ENCODE measurements around the gene RTF2. TPM values are rescaled to one million over a fixed set of nuclear protein-coding genes. Genes with fewer than 3 reads are reported as not detected.

Gene RTF2
- total RNA-seq, 1 donor from 2014 or later = 65.5 TPM

- Mint-ChIP-seq H3K36me3 (ENCODE audit: insufficient read depth) (no peaks in the 10 kb centered on the region), H3K27ac (no peak overlapping the region), H3K9me3 (ENCODE audit: low read depth) (no peaks in the 10 kb centered on the region), H3K4me3 (ENCODE audit: low read depth) (no peak overlapping the region), H3K4me1 (ENCODE audit: low read depth) (peaks cover 2% of the 10 kb centered on the region), H3K27me3 (peaks cover 10% of the 10 kb centered on the region)
- no peak for TF ChIP-seq CTCF (IDR thresholded peaks at IDR 0.05; ENCODE audit: unreplicated experiment)
- no peak for DNase-seq (ENCODE audit: low spot score, unreplicated experiment)
Observed at GRCh38 chr20:56426926-56427325, 41.5 kb upstream of the RTF2 start.

GRCh38 chr20:56427797-56428196 lies 40.6 kb upstream of the RTF2 start:
- TF ChIP-seq CTCF (IDR thresholded peaks at IDR 0.05; ENCODE audit: unreplicated experiment) = no peak
- Mint-ChIP-seq H3K27ac (no peak overlapping the region), H3K27me3 (peaks cover 10% of the 10 kb centered on the region), H3K4me3 (ENCODE audit: low read depth) (no peak overlapping the region), H3K36me3 (ENCODE audit: insufficient read depth) (no peaks in the 10 kb centered on the region), H3K4me1 (ENCODE audit: low read depth) (peaks cover 2% of the 10 kb centered on the region), H3K9me3 (ENCODE audit: low read depth) (no peaks in the 10 kb centered on the region)
- no peak for DNase-seq (ENCODE audit: low spot score, unreplicated experiment)

GRCh38 chr20:56428410-56428809 lies 40.0 kb upstream of the RTF2 start:
- DNase-seq (ENCODE audit: low spot score, unreplicated experiment) = no peak
- Mint-ChIP-seq H3K4me1 (ENCODE audit: low read depth) (peaks cover 2% of the 10 kb centered on the region), H3K36me3 (ENCODE audit: insufficient read depth) (no peaks in the 10 kb centered on the region), H3K27me3 (peaks cover 10% of the 10 kb centered on the region), H3K27ac (no peak overlapping the region), H3K4me3 (ENCODE audit: low read depth) (no peak overlapping the region), H3K9me3 (ENCODE audit: low read depth) (no peaks in the 10 kb centered on the region)
- TF ChIP-seq CTCF (IDR thresholded peaks at IDR 0.05; ENCODE audit: unreplicated experiment) = no peak

DNA sequence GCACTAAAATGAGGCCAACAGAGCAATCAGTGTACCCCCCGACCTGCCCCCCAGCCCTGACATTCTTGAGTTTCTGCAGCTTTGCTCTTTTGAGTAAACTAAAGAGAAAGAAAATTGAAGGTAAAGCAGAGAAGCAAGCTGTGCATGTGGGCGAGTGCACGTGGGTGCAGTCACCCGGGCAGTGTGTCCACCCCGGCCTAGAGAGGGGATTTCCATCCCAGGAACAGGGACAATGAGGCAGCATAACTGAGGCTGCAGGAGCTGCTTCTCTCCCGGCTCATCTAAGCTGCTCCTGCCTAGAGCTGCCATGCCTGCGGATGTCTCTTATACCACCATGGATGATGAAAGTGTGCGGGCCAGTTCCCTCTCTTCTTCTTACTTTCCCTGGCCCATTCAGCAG lies 39.5 kb upstream of the RTF2 start:
- Mint-ChIP-seq H3K27me3 (peaks cover 10% of the 10 kb centered on the region), H3K27ac (no peak overlapping the region), H3K9me3 (ENCODE audit: low read depth) (no peaks in the 10 kb centered on the region), H3K4me3 (ENCODE audit: low read depth) (no peak overlapping the region), H3K36me3 (ENCODE audit: insufficient read depth) (no peaks in the 10 kb centered on the region), H3K4me1 (ENCODE audit: low read depth) (peaks cover 2% of the 10 kb centered on the region)
- no peak for DNase-seq (ENCODE audit: low spot score, unreplicated experiment)
- no peak for TF ChIP-seq CTCF (IDR thresholded peaks at IDR 0.05; ENCODE audit: unreplicated experiment)

DNA sequence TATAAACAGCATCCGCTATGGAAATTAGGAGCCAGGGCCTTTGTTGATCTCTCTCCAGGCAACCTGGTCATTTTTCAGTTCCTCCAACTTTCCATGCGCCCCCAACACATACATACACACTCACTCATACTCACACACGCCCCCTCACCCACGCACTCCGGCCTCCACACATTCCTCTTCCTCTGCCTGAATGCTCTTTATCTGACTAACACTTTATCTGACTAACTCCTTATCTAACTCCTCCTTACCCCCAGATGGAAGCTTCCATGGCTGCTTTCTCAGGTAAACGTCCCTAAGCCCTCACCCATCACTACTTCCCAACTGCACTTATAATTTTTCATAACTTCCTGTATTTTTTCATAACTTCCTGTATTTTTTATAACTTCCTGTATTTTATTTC lies 38.9 kb upstream of the RTF2 start:
- H3K27ac Mint-ChIP-seq = no peak overlapping the region
- H3K4me3 Mint-ChIP-seq (ENCODE audit: low read depth) = no peak overlapping the region
- no peak for TF ChIP-seq CTCF (IDR thresholded peaks at IDR 0.05; ENCODE audit: unreplicated experiment)
- H3K9me3 Mint-ChIP-seq (ENCODE audit: low read depth) = no peaks in the 10 kb centered on the region
- no peaks in the 10 kb centered on the region for H3K36me3 Mint-ChIP-seq (ENCODE audit: insufficient read depth)
- H3K4me1 Mint-ChIP-seq (ENCODE audit: low read depth) = peaks cover 2% of the 10 kb centered on the region
- no peak for DNase-seq (ENCODE audit: low spot score, unreplicated experiment)
- peaks cover 10% of the 10 kb centered on the region for H3K27me3 Mint-ChIP-seq
